Loucy (cell line): ENCODE data around the gene ABHD18.
A peak's percentile ranks its signal among the peaks of the same experiment; 100 is the strongest.

ENCODE experiments used
- H2AFZ ChIP-seq: fragments of 200-600 bp; sonication (generic); 2 replicates; pipeline ENCODE4 v1.6.0; 2016; ENCODE audit warnings: antibody characterized with exemption, mild to moderate bottlenecking, low read length, moderate library complexity
- H3F3A ChIP-seq: fragments of 200-600 bp; 2 replicates; pipeline ENCODE4 v1.6.0; 2016; ENCODE audit warnings: antibody characterized with exemption, low read depth, mild to moderate bottlenecking
- H3K27me3 ChIP-seq: fragments of 200-600 bp; sonication (generic); 2 replicates; pipeline ENCODE4 v1.6.1; 2014; ENCODE audit warnings: low read length, mild to moderate bottlenecking; ENCODE audit not compliant: insufficient read depth, poor library complexity, severe bottlenecking
- H3K36me3 ChIP-seq: fragments of 200-600 bp; sonication (generic); 2 replicates; pipeline ENCODE4 v1.6.1; 2016; ENCODE audit warnings: low read length; ENCODE audit not compliant: insufficient read depth
- H3K4me1 ChIP-seq: fragments of 200-600 bp; sonication (generic); 2 replicates; pipeline ENCODE4 v1.5.1; 2014; ENCODE audit warnings: low read length, mild to moderate bottlenecking; ENCODE audit not compliant: insufficient read depth, poor library complexity, severe bottlenecking
- H3K4me2 ChIP-seq: fragments of 200-600 bp; sonication (generic); 2 replicates; pipeline ENCODE4 v1.6.0; 2014; ENCODE audit warnings: antibody characterized with exemption, low read length, low read depth, mild to moderate bottlenecking; ENCODE audit not compliant: poor library complexity, severe bottlenecking
- H3K4me3 ChIP-seq: fragments of 200-600 bp; sonication (generic); 2 replicates; pipeline ENCODE4 v1.5.1; 2014; ENCODE audit warnings: low read length, mild to moderate bottlenecking, mixed read lengths; ENCODE audit not compliant: poor library complexity, severe bottlenecking
- H3K79me2 ChIP-seq: fragments of 200-600 bp; sonication (generic); 2 replicates; pipeline ENCODE4 v1.6.1; 2014; ENCODE audit warnings: low read length; ENCODE audit not compliant: insufficient read depth
- H3K9ac ChIP-seq: fragments of 200-600 bp; sonication (generic); 2 replicates; pipeline ENCODE4 v1.6.0; 2014; ENCODE audit warnings: mild to moderate bottlenecking, low read depth, low read length, moderate library complexity; ENCODE audit not compliant: poor library complexity, severe bottlenecking
- H3K9me2 ChIP-seq: fragments of 200-600 bp; sonication (generic); replicated peaks from 2 replicates; pipeline ENCODE4 v1.6.1; 2016; ENCODE audit warnings: low read depth, low read length, mixed read lengths
- H3K9me3 ChIP-seq: fragments of 200-600 bp; sonication (generic); 2 replicates; pipeline ENCODE4 v1.6.1; 2014; ENCODE audit warnings: mild to moderate bottlenecking, antibody characterized with exemption, low read length, low read depth; ENCODE audit not compliant: insufficient read depth
- H4K20me1 ChIP-seq: fragments of 200-600 bp; sonication (generic); 2 replicates; pipeline ENCODE4 v1.6.0; 2014; ENCODE audit warnings: antibody characterized with exemption, low read length, mild to moderate bottlenecking; ENCODE audit not compliant: insufficient read depth, poor library complexity, severe bottlenecking
- CTCF ChIP-seq: fragments of 200-600 bp; sonication (generic); conservative IDR thresholded peaks from 2 replicates; pipeline ENCODE4 v1.5.1; 2014; ENCODE audit warnings: mild to moderate bottlenecking, antibody characterized with exemption, low read length
- EZH2phosphoT487 ChIP-seq: fragments of 200-600 bp; IDR thresholded peaks from 2 replicates; pipeline ENCODE4 v1.6.1; 2018; ENCODE audit warnings: antibody characterized with exemption, mild to moderate bottlenecking, moderate library complexity, borderline replicate concordance

ABHD18 gene

GRCh38 chr4:127965062-127965802, at the start of gene ABHD18, which contains the start of gene MFSD8:
ABHD18 (plus strand) TSS chr4:127965406; CDS start chr4:127982956, 17,550 bp downstream.
MFSD8 (minus strand) TSS chr4:127965173; CDS start chr4:127965133, 40 bp downstream.
- no peak for TF ChIP-seq CTCF
- no peak for TF ChIP-seq EZH2phosphoT487
- peaks cover 77% of the 10 kb centered on the region for H3K79me2 ChIP-seq
- H3K4me2 ChIP-seq = peak within 1 kb of the TSS; percentile 82
- peaks cover 22% of the 10 kb centered on the region for H3K4me1 ChIP-seq
- peaks cover 35% of the 10 kb centered on the region for H4K20me1 ChIP-seq
- H3K27me3 ChIP-seq = no peaks in the 10 kb centered on the region
- H3K9me2 ChIP-seq = no peaks in the 10 kb centered on the region
- no peaks in the 10 kb centered on the region for H3K9me3 ChIP-seq
- peak within 1 kb of the TSS; percentile 96 for H3K4me3 ChIP-seq
- H3K36me3 ChIP-seq = no peaks in the 10 kb centered on the region
- peak within 1 kb of the TSS; percentile 83 for H3K9ac ChIP-seq
- H3F3A ChIP-seq = no peaks in the 10 kb centered on the region
- H2AFZ ChIP-seq = peak within 1 kb of the TSS; percentile 99

GRCh38 chr4:127916512-127916911, 48.7 kb upstream of the ABHD18 start:
- H3K4me2 ChIP-seq = no peak overlapping the region
- no peak overlapping the region for H2AFZ ChIP-seq
- no peaks in the 10 kb centered on the region for H3K27me3 ChIP-seq
- no peak overlapping the region for H3K9ac ChIP-seq
- no peaks in the 10 kb centered on the region for H3K9me2 ChIP-seq
- H3K79me2 ChIP-seq = no peaks in the 10 kb centered on the region
- no peak overlapping the region for H3K4me3 ChIP-seq
- H3K36me3 ChIP-seq = peaks cover 21% of the 10 kb centered on the region; the same call in 1 of the 2 replicates
- H3K9me3 ChIP-seq = no peaks in the 10 kb centered on the region
- no peaks in the 10 kb centered on the region for H3K4me1 ChIP-seq
- TF ChIP-seq EZH2phosphoT487 (no peak), CTCF (no peak)
- H3F3A ChIP-seq = no peaks in the 10 kb centered on the region
- H4K20me1 ChIP-seq = no peaks in the 10 kb centered on the region

- Histone ChIP-seq H3K36me3 (peaks cover 24% of the 10 kb centered on the region; the same call in 1 of the 2 replicates), H4K20me1 (no peaks in the 10 kb centered on the region)
- TF ChIP-seq CTCF (no peak), EZH2phosphoT487 (no peak)
These were observed 48.1 kb upstream of the ABHD18 start for GRCh38 chr4:127917151-127917550.

More at GRCh38 chr4:127917151-127917550, 48.1 kb upstream of the ABHD18 start:
- Histone ChIP-seq H3K27me3 (no peaks in the 10 kb centered on the region), H3K4me1 (no peaks in the 10 kb centered on the region), H3K9me2 (no peaks in the 10 kb centered on the region), H3K79me2 (no peaks in the 10 kb centered on the region), H3K4me2 (no peak overlapping the region), H3K9ac (no peak overlapping the region), H3F3A (no peaks in the 10 kb centered on the region), H2AFZ (no peak overlapping the region), H3K4me3 (no peak overlapping the region), H3K9me3 (no peaks in the 10 kb centered on the region)
